ENCODE measurements around the gene HOXB3.

GRCh38 chr17:48523010-48523409, 67.0 kb downstream of the HOXB3 start:
- TF ChIP-seq, protein P1, sequence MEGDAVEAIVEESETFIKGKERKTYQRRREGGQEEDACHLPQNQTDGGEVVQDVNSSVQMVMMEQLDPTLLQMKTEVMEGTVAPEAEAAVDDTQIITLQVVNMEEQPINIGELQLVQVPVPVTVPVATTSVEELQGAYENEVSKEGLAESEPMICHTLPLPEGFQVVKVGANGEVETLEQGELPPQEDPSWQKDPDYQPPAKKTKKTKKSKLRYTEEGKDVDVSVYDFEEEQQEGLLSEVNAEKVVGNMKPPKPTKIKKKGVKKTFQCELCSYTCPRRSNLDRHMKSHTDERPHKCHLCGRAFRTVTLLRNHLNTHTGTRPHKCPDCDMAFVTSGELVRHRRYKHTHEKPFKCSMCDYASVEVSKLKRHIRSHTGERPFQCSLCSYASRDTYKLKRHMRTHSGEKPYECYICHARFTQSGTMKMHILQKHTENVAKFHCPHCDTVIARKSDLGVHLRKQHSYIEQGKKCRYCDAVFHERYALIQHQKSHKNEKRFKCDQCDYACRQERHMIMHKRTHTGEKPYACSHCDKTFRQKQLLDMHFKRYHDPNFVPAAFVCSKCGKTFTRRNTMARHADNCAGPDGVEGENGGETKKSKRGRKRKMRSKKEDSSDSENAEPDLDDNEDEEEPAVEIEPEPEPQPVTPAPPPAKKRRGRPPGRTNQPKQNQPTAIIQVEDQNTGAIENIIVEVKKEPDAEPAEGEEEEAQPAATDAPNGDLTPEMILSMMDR (IDR thresholded peaks at IDR 0.05) = no peak
- no peak for TF ChIP-seq ZFX (IDR thresholded peaks at IDR 0.05; ENCODE audit: borderline replicate concordance)

All from 22Rv1 (cell line).